ENCODE measurements around the gene SHTN1.

The SHTN1 gene

GRCh38 chr10:117005026-117005526, at the start of gene SHTN1:
TSS of gene SHTN1 (minus strand) at chr10:117005187. CDS start at chr10:117005079, 108 bp downstream.
- DNase-seq (ENCODE audit: low read depth, low spot score) = no peak

- no peak for DNase-seq (ENCODE audit: low read depth, low spot score)
These were observed 48.5 kb upstream of the SHTN1 start for GRCh38 chr10:117053482-117053881.

GRCh38 chr10:117047947-117048346, 43.0 kb upstream of the SHTN1 start:
- DNase-seq (ENCODE audit: low read depth, low spot score) = no peak

GRCh38 chr10:117016266-117016665, 11.3 kb upstream of the SHTN1 start:
- no peak for DNase-seq (ENCODE audit: low read depth, low spot score)

- no peak for DNase-seq (ENCODE audit: low read depth, low spot score)
These were observed 9.8 kb upstream of the SHTN1 start for GRCh38 chr10:117014835-117015234.

- no peak for DNase-seq (ENCODE audit: low read depth, low spot score)
These were observed 2.1 kb upstream of the SHTN1 start for GRCh38 chr10:117007080-117007479.

GRCh38 chr10:117005527-117006055, 604 bp upstream of the SHTN1 start:
- DNase-seq (ENCODE audit: low read depth, low spot score) = no peak

GRCh38 chr10:117004227-117005025, 561 bp downstream of the SHTN1 start:
- no peak for DNase-seq (ENCODE audit: low read depth, low spot score)

GRCh38 chr10:117003336-117003735, 1.7 kb downstream of the SHTN1 start:
- DNase-seq (ENCODE audit: low read depth, low spot score) = no peak

GRCh38 chr10:117002206-117002605, 2.8 kb downstream of the SHTN1 start:
- DNase-seq (ENCODE audit: low read depth, low spot score) = no peak

- DNase-seq (ENCODE audit: low read depth, low spot score) = no peak
These were observed 3.8 kb downstream of the SHTN1 start for GRCh38 chr10:117001144-117001543.

GRCh38 chr10:117000580-117000979, 4.4 kb downstream of the SHTN1 start:
- no peak for DNase-seq (ENCODE audit: low read depth, low spot score)

- DNase-seq (ENCODE audit: low read depth, low spot score) = no peak
These were observed 6.8 kb downstream of the SHTN1 start for GRCh38 chr10:116998172-116998571.

GRCh38 chr10:116997015-116997414, 8.0 kb downstream of the SHTN1 start:
- no peak for DNase-seq (ENCODE audit: low read depth, low spot score)

GRCh38 chr10:116995648-116996047, 9.3 kb downstream of the SHTN1 start:
- DNase-seq (ENCODE audit: low read depth, low spot score) = no peak

- no peak for DNase-seq (ENCODE audit: low read depth, low spot score)
These were observed 10.7 kb downstream of the SHTN1 start for GRCh38 chr10:116994113-116994890.

GRCh38 chr10:116993610-116994009, 11.4 kb downstream of the SHTN1 start:
- DNase-seq (ENCODE audit: low read depth, low spot score) = no peak

GRCh38 chr10:116992183-116992582, 12.8 kb downstream of the SHTN1 start:
- no peak for DNase-seq (ENCODE audit: low read depth, low spot score)

GRCh38 chr10:116990276-116990800, 14.6 kb downstream of the SHTN1 start:
- no peak for DNase-seq (ENCODE audit: low read depth, low spot score)

- no peak for DNase-seq (ENCODE audit: low read depth, low spot score)
These were observed 15.5 kb downstream of the SHTN1 start for GRCh38 chr10:116989439-116989838.

GRCh38 chr10:116988311-116988710, 16.7 kb downstream of the SHTN1 start:
- DNase-seq (ENCODE audit: low read depth, low spot score) = no peak

GRCh38 chr10:116985611-116986010, 19.4 kb downstream of the SHTN1 start:
- no peak for DNase-seq (ENCODE audit: low read depth, low spot score)

All from activated CD4-positive, CD25-positive, alpha-beta regulatory T cell treated with anti-CD3 and anti-CD28 coated beads, Interleukin-2, amount 50 U/mL, for 16 hours (primary cell).